Karpas-422 (cell line): ENCODE results near the gene USP30. TPM values are rescaled to one million over a fixed set of nuclear protein-coding genes. Genes with fewer than 3 reads are reported as not detected.
A peak's percentile ranks its signal among the peaks of the same experiment; 100 is the strongest.
"Not testable (repeated sequence)": the region's sequence is repeated elsewhere in the genome, so short reads cannot be mapped to it uniquely, and the experiment has no call there.

Source experiments
- DNase-seq: peaks from one replicate; pipeline ENCODE4 v3.0.0-alpha.2; 2015
- H2AFZ ChIP-seq: fragments of 200-600 bp; sonication (generic); 2 replicates; pipeline ENCODE4 v1.6.1; 2014; ENCODE audit warnings: antibody characterized with exemption, low read length, mixed read lengths
- H3K27ac ChIP-seq: fragments of 200-600 bp; sonication (generic); 2 replicates; pipeline ENCODE4 v1.5.1; 2014; ENCODE audit warnings: mild to moderate bottlenecking, low read length, moderate library complexity
- H3K27me3 ChIP-seq: fragments of 200-600 bp; sonication (generic); 2 replicates; pipeline ENCODE4 v1.6.1; 2014; ENCODE audit warnings: low read length, mixed read lengths
- H3K36me3 ChIP-seq: fragments of 200-600 bp; sonication (generic); 2 replicates; pipeline ENCODE4 v1.6.1; 2014; ENCODE audit warnings: low read length, mixed read lengths; ENCODE audit not compliant: insufficient read depth
- H3K4me1 ChIP-seq: fragments of 200-600 bp; sonication (generic); 2 replicates; pipeline ENCODE4 v1.6.1; 2014; ENCODE audit warnings: mild to moderate bottlenecking, low read length, mixed read lengths
- H3K4me2 ChIP-seq: fragments of 200-600 bp; sonication (generic); 2 replicates; pipeline ENCODE4 v1.6.1; 2014; ENCODE audit warnings: low read length, low read depth, mild to moderate bottlenecking; ENCODE audit not compliant: poor library complexity, severe bottlenecking
- H3K4me3 ChIP-seq: fragments of 200-600 bp; sonication (generic); 2 replicates; pipeline ENCODE4 v1.5.1; 2014; ENCODE audit warnings: mild to moderate bottlenecking, antibody characterized with exemption, low read length, mixed read lengths
- H3K79me2 ChIP-seq: fragments of 200-600 bp; sonication (generic); 2 replicates; pipeline ENCODE4 v1.6.1; 2014; ENCODE audit warnings: mild to moderate bottlenecking, low read length, mixed read lengths
- H3K9ac ChIP-seq: fragments of 200-600 bp; sonication (generic); 2 replicates; pipeline ENCODE4 v1.6.0; 2014; ENCODE audit warnings: low read length
- H3K9me2 ChIP-seq: fragments of 200-600 bp; sonication (generic), shearing (Covaris generic); replicated peaks from 2 replicates; pipeline ENCODE4 v1.6.0; 2014; ENCODE audit warnings: mild to moderate bottlenecking, low read length, moderate library complexity; ENCODE audit not compliant: insufficient read depth
- H3K9me3 ChIP-seq: fragments of 300-700, 200-600 bp; sonication (generic); 2 replicates; pipeline ENCODE4 v1.6.1; 2014; ENCODE audit warnings: low read length, mixed read lengths
- H4K20me1 ChIP-seq: fragments of 200-600 bp; sonication (generic); 2 replicates; pipeline ENCODE4 v1.6.1; 2014; ENCODE audit warnings: mild to moderate bottlenecking, antibody characterized with exemption, low read length, low read depth; ENCODE audit not compliant: insufficient read depth
- total RNA-seq: library from RNA; depleted of rRNA; stranded (reverse); fragments of >200 nt; shearing (Covaris generic); gene quantifications from 2 replicates; pipeline ENCODE4 v1.2.3, GENCODE V29; 2014; ENCODE audit warnings: low replicate concordance

The USP30 gene
- total RNA-seq, 1 experiment from 2014 or later: 19.3 TPM

- DNase-seq: no peak
- Histone ChIP-seq H3K27ac (no peak overlapping the region), H3K36me3 (no peaks in the 10 kb centered on the region), H3K27me3 (peaks cover 6% of the 10 kb centered on the region; the same call in 1 of the 2 replicates), H4K20me1 (no peaks in the 10 kb centered on the region), H3K9me3 (no peaks in the 10 kb centered on the region), H3K4me2 (no peak overlapping the region), H2AFZ (no peak overlapping the region), H3K4me3 (no peak overlapping the region), H3K4me1 (peaks cover 5% of the 10 kb centered on the region), H3K9ac (no peak overlapping the region), H3K79me2 (no peaks in the 10 kb centered on the region), H3K9me2 (no peaks in the 10 kb centered on the region)
Observed at GRCh38 chr12:109047081-109047805, 5.1 kb upstream of the USP30 start.

- not testable (repeated sequence) for H4K20me1 ChIP-seq, H3K9me2 ChIP-seq, H3K4me2 ChIP-seq, H3K36me3 ChIP-seq, H3K9ac ChIP-seq, H3K4me3 ChIP-seq, H3K27ac ChIP-seq, DNase-seq, H3K9me3 ChIP-seq, H3K79me2 ChIP-seq, H2AFZ ChIP-seq, H3K27me3 ChIP-seq
- peaks cover 10% of the 10 kb centered on the region for H3K4me1 ChIP-seq
Observed at GRCh38 chr12:109048706-109049105, 3.7 kb upstream of the USP30 start.

GRCh38 chr12:109049794-109050193 is 2.6 kb upstream of the USP30 start:
- not testable (repeated sequence) for H3K4me2 ChIP-seq, H3K9me2 ChIP-seq, H3K9me3 ChIP-seq, H3K27ac ChIP-seq, H3K36me3 ChIP-seq, DNase-seq, H4K20me1 ChIP-seq, H3K27me3 ChIP-seq, H3K9ac ChIP-seq, H2AFZ ChIP-seq, H3K4me3 ChIP-seq
- peaks cover 14% of the 10 kb centered on the region for H3K4me1 ChIP-seq
- H3K79me2 ChIP-seq: peaks cover 15% of the 10 kb centered on the region

GRCh38 chr12:109052097-109052413 is 321 bp upstream of the USP30 start:
- no peak for DNase-seq
- no peaks in the 10 kb centered on the region for H3K27me3 ChIP-seq
- H3K4me2 ChIP-seq: peak overlapping the region; percentile 94
- peak overlapping the region; percentile 76 for H3K4me3 ChIP-seq
- no peaks in the 10 kb centered on the region for H3K36me3 ChIP-seq
- H3K9ac ChIP-seq: peak overlapping the region; percentile 85
- H3K79me2 ChIP-seq: peaks cover 23% of the 10 kb centered on the region
- no peaks in the 10 kb centered on the region for H3K9me3 ChIP-seq
- H3K9me2 ChIP-seq: no peaks in the 10 kb centered on the region
- peaks cover 14% of the 10 kb centered on the region for H3K4me1 ChIP-seq
- no peak overlapping the region for H3K27ac ChIP-seq
- peak overlapping the region; percentile 94 for H2AFZ ChIP-seq
- no peaks in the 10 kb centered on the region for H4K20me1 ChIP-seq

GRCh38 chr12:109053382-109054123 is 1.2 kb downstream of the USP30 start:
- Histone ChIP-seq H3K79me2 (peaks cover 23% of the 10 kb centered on the region), H3K27ac (peak overlapping the region; percentile 47), H3K9me2 (no peaks in the 10 kb centered on the region), H3K9ac (peak overlapping the region; percentile 85), H3K36me3 (no peaks in the 10 kb centered on the region), H3K9me3 (no peaks in the 10 kb centered on the region), H3K4me2 (peak overlapping the region; percentile 94), H3K27me3 (no peaks in the 10 kb centered on the region), H2AFZ (peak overlapping the region; percentile 84), H4K20me1 (no peaks in the 10 kb centered on the region), H3K4me3 (peak overlapping the region; percentile 76), H3K4me1 (peaks cover 14% of the 10 kb centered on the region)
- peak; percentile 48 for DNase-seq

GRCh38 chr12:109054124-109054513 is 1.7 kb downstream of the USP30 start:
- H3K4me1 ChIP-seq: peaks cover 14% of the 10 kb centered on the region
- peak overlapping the region; percentile 94 for H3K4me2 ChIP-seq
- not testable (repeated sequence) for H3K9me2 ChIP-seq, H3K36me3 ChIP-seq, DNase-seq, H3K27me3 ChIP-seq, H3K9me3 ChIP-seq, H4K20me1 ChIP-seq, H2AFZ ChIP-seq
- peak overlapping the region; percentile 47; the same call in 1 of the 2 replicates for H3K27ac ChIP-seq
- peak overlapping the region; percentile 76 for H3K4me3 ChIP-seq
- peaks cover 23% of the 10 kb centered on the region for H3K79me2 ChIP-seq
- peak overlapping the region; percentile 85 for H3K9ac ChIP-seq

- no peak overlapping the region for H3K27ac ChIP-seq
Observed at GRCh38 chr12:109054520-109054919, 2.1 kb downstream of the USP30 start.

GRCh38 chr12:109056891-109057290 is 4.5 kb downstream of the USP30 start:
- Histone ChIP-seq H3K36me3 (no peaks in the 10 kb centered on the region), H3K9me3 (no peaks in the 10 kb centered on the region), H3K4me3 (no peak overlapping the region), H4K20me1 (no peaks in the 10 kb centered on the region), H3K79me2 (peaks cover 23% of the 10 kb centered on the region), H3K9me2 (no peaks in the 10 kb centered on the region), H3K4me1 (peaks cover 18% of the 10 kb centered on the region), H2AFZ (no peak overlapping the region), H3K9ac (no peak overlapping the region), H3K27ac (no peak overlapping the region), H3K4me2 (no peak overlapping the region), H3K27me3 (no peaks in the 10 kb centered on the region)
- DNase-seq: no peak

More at GRCh38 chr12:109054520-109054919, 2.1 kb downstream of the USP30 start:
- Histone ChIP-seq H3K4me1 (peaks cover 14% of the 10 kb centered on the region), H3K79me2 (peaks cover 23% of the 10 kb centered on the region), H2AFZ (no peak overlapping the region), H3K4me2 (peak overlapping the region; percentile 94), H3K36me3 (no peaks in the 10 kb centered on the region), H3K9me3 (no peaks in the 10 kb centered on the region), H3K27me3 (no peaks in the 10 kb centered on the region), H4K20me1 (no peaks in the 10 kb centered on the region), H3K9me2 (no peaks in the 10 kb centered on the region), H3K4me3 (no peak overlapping the region), H3K9ac (no peak overlapping the region)
- no peak for DNase-seq
